GM12874 (cell line): ENCODE data around the gene RNF135.

Experiments used
- CTCF ChIP-seq: IDR thresholded peaks from 2 replicates; pipeline ENCODE4 v1.5.1; 2011; ENCODE audit warnings: low read depth, mild to moderate bottlenecking, control low read depth, low read length, moderate library complexity; ENCODE audit not compliant: insufficient read depth

The RNF135 gene

DNA sequence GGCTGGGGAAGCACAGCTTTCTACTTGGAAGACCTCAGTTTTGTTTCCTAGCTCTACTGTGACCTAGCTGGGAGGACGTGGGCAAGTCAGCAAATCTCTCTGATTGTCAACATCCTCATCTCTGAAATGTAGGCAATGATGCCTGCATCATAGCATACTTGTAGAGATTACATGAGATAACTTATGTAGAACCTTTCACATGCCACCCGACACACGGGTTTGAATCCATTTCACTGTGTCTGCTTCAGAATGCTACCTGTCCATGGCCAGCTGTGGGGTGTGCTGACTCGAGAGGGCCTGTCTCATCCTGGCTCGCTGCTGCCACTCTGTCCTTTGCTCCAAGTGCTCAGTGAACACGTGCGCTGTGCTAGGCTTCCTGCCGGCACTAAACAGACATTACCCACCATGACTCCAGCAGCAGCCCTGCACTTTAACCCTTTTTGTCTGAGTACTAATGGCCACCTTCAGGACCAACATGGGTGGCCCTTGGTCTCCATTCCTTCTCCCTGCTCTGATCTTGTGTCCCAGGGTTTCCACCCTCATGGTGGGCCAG lies 41.7 kb upstream of the RNF135 start:
- TF ChIP-seq CTCF: no peak

GRCh38 chr17:30930495-30930894 lies 40.3 kb upstream of the RNF135 start:
- TF ChIP-seq CTCF: no peak

GRCh38 chr17:30933966-30934365 lies 36.9 kb upstream of the RNF135 start:
- no peak for TF ChIP-seq CTCF

GRCh38 chr17:30939051-30939689 lies 31.7 kb upstream of the RNF135 start:
- no peak for TF ChIP-seq CTCF

GRCh38 chr17:30942308-30943079 lies 28.3 kb upstream of the RNF135 start:
- no peak for TF ChIP-seq CTCF

DNA sequence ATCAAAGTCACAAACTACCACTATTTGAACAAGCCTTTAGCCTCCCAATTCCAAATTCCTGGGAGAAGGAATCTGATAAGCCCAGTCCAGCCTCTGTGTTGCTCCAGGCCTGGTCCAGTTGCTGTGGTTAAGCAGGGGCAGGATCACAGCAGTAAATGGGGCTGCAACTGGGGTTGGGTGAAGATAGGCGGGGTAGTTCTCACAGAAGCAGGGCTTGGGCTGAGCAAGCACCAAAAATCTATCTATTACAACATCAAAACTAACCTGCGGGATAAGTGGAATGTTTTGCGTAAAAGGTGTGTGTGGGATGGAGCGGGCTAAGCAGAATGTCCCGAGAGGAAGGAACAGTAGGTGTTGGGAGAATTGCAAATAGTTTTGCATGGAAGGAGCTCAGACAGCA lies 23.0 kb upstream of the RNF135 start:
- TF ChIP-seq CTCF: no peak

GRCh38 chr17:30950189-30950588 lies 20.6 kb upstream of the RNF135 start:
- TF ChIP-seq CTCF: no peak
